ENCODE data around the gene HOXA11. TPM values are rescaled to one million over a fixed set of nuclear protein-coding genes. Genes with fewer than 3 reads are reported as not detected.

HOXA11 gene
- total RNA-seq, 2 donors from 2014 or later = not detected

DNA sequence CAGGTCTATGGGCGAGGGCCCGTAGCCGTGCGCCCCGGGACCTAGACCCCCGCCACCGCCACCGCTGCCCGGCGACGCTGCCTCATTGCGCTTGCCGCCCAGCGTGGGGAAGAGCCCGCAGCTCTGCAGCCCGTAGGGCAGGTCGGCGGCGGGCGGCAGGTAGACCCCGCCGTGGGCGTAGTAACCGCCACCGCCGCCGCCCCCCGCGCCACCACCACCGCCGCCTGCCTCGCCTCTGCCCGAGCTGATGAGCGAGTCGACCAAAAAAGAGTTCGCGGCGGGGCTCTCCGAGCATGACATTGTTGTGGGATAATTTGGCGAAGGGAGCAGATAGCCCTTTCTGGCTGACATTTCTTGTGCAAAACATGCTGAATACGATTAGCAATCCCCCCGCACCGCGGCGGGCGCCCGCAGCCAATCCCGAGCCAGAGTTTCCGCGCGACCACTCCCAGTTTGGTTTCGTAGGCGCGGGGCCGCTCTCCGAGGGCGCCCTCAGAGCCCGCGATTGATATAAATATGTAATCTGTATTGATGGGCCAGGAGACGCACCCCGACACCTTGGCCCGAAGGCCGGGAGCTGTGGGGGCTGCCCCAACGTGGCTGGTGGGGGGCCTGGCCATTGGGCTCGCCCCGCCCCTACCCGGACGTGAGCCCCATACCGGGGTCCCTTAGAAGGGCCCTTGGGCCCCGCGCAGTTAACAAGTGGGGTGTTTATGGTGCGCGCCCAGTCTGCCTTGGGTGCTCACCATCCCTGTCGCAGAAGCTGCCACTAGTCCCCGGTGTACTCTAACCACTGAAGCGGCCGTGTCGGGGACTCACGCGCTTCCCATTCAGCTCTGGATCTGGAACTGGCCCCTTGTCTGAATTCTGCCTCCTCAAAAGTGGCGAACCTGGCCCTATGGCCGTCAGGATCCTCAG, 10.8 kb downstream of the HOXA11 start, which contains the start of gene HOXA10:
Gene HOXA10 (minus strand): TSS at position 365 of the 918 bp plus-strand sequence. CDS start 14 bp downstream, at position 351.
- no peak within 1 kb of the TSS for H3K27ac ChIP-seq
- no peak for DNase-seq (ENCODE audit: low spot score)
- H3K4me1 ChIP-seq = peaks cover 0 to 36% of the 10 kb centered on the region in 2 donors

GRCh38 chr7:27173511-27173955, 11.5 kb downstream of the HOXA11 start:
- H3K9me3 ChIP-seq = no peaks in the 10 kb centered on the region
- H3K27me3 ChIP-seq = peaks cover 57 to 79% of the 10 kb centered on the region in 2 donors
- TF ChIP-seq, protein P1, sequence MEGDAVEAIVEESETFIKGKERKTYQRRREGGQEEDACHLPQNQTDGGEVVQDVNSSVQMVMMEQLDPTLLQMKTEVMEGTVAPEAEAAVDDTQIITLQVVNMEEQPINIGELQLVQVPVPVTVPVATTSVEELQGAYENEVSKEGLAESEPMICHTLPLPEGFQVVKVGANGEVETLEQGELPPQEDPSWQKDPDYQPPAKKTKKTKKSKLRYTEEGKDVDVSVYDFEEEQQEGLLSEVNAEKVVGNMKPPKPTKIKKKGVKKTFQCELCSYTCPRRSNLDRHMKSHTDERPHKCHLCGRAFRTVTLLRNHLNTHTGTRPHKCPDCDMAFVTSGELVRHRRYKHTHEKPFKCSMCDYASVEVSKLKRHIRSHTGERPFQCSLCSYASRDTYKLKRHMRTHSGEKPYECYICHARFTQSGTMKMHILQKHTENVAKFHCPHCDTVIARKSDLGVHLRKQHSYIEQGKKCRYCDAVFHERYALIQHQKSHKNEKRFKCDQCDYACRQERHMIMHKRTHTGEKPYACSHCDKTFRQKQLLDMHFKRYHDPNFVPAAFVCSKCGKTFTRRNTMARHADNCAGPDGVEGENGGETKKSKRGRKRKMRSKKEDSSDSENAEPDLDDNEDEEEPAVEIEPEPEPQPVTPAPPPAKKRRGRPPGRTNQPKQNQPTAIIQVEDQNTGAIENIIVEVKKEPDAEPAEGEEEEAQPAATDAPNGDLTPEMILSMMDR (IDR thresholded peaks at IDR 0.05) = no peak
- H3K36me3 ChIP-seq = no peaks in the 10 kb centered on the region
- DNase-seq (ENCODE audit: low spot score) = no peak
- peaks cover 0 to 36% of the 10 kb centered on the region in 2 donors for H3K4me1 ChIP-seq
- H3K4me3 ChIP-seq = peak overlapping the region; percentile 20 to 46
- no peak overlapping the region for H3K27ac ChIP-seq

More for the DNA sequence above, 10.8 kb downstream of the HOXA11 start, which contains the start of gene HOXA10:
- Histone ChIP-seq H3K27me3 (peaks cover 60 to 75% of the 10 kb centered on the region in 2 donors), H3K9me3 (no peaks in the 10 kb centered on the region), H3K36me3 (no peaks in the 10 kb centered on the region), H3K4me3 (peak within 1 kb of the TSS; percentile 20 to 46)
- TF ChIP-seq, protein P1 (IDR thresholded peaks at IDR 0.05) = no peak

GRCh38 chr7:27172823-27173510, 12.1 kb downstream of the HOXA11 start:
- H3K4me1 ChIP-seq = peaks cover 0 to 36% of the 10 kb centered on the region in 2 donors
- peak overlapping the region; percentile 20 to 46 for H3K4me3 ChIP-seq
- DNase-seq (ENCODE audit: low spot score) = no peak
- H3K27ac ChIP-seq = no peak overlapping the region
- H3K9me3 ChIP-seq = no peaks in the 10 kb centered on the region
- TF ChIP-seq, protein P1 (IDR thresholded peaks at IDR 0.05) = no peak
- peaks cover 59 to 85% of the 10 kb centered on the region in 2 donors for H3K27me3 ChIP-seq
- H3K36me3 ChIP-seq = no peaks in the 10 kb centered on the region

- TF ChIP-seq, protein P1 (IDR thresholded peaks at IDR 0.05) = no peak
- Histone ChIP-seq H3K27me3 (peaks cover 66 to 88% of the 10 kb centered on the region in 2 donors), H3K4me3 (no peak overlapping the region), H3K9me3 (no peaks in the 10 kb centered on the region), H3K27ac (no peak overlapping the region), H3K4me1 (peaks cover 0 to 36% of the 10 kb centered on the region in 2 donors), H3K36me3 (no peaks in the 10 kb centered on the region)
- no peak for DNase-seq (ENCODE audit: low spot score)
Observed at GRCh38 chr7:27172315-27172774, 12.7 kb downstream of the HOXA11 start.

- Histone ChIP-seq H3K27me3 (peaks cover 71 to 88% of the 10 kb centered on the region in 2 donors), H3K4me3 (no peak overlapping the region), H3K36me3 (no peaks in the 10 kb centered on the region), H3K4me1 (peaks cover 0 to 40% of the 10 kb centered on the region in 2 donors), H3K27ac (no peak overlapping the region), H3K9me3 (no peaks in the 10 kb centered on the region)
- TF ChIP-seq, protein P1 (IDR thresholded peaks at IDR 0.05) = no peak
- DNase-seq (ENCODE audit: low spot score) = no peak
Observed at GRCh38 chr7:27171637-27172314, 13.3 kb downstream of the HOXA11 start.
